HEK293 (cell line): ENCODE results near the gene MAST2.
"Not testable (repeated sequence)": the region's sequence is repeated elsewhere in the genome, so short reads cannot be mapped to it uniquely, and the experiment has no call there.

Experiments used
- BCL11A ChIP-seq: fragments of 450-650 bp; formaldehyde crosslinking; IDR thresholded peaks from 2 replicates; pipeline ENCODE4 v1.5.1; 2016; ENCODE audit warnings: low read depth, missing biosample characterization, missing genetic modification characterization
- CTCF ChIP-seq: fragments of 450-650 bp; formaldehyde crosslinking; IDR thresholded peaks from 2 replicates; pipeline ENCODE4 v1.5.1; 2016; ENCODE audit warnings: missing biosample characterization, missing genetic modification characterization
- YY1 ChIP-seq: fragments of 450-650 bp; formaldehyde crosslinking; IDR thresholded peaks from 2 replicates; pipeline ENCODE4 v1.5.1; 2018; ENCODE audit warnings: missing biosample characterization, missing genetic modification characterization
- ZBTB26 ChIP-seq: fragments of 450-650 bp; formaldehyde crosslinking; optimal IDR thresholded peaks from 2 replicates; pipeline ENCODE3; 2016; ENCODE audit warnings: missing biosample characterization, mild to moderate bottlenecking, missing genetic modification characterization
- ZNF280C ChIP-seq: fragments of 450-650 bp; formaldehyde crosslinking; IDR thresholded peaks from 2 replicates; pipeline ENCODE4 v1.5.1; 2016; ENCODE audit warnings: missing biosample characterization, missing genetic modification characterization
- ZNF530 ChIP-seq: fragments of 450-650 bp; formaldehyde crosslinking; IDR thresholded peaks from 2 replicates; pipeline ENCODE4 v1.5.1; 2016; ENCODE audit warnings: low read depth, missing biosample characterization, missing genetic modification characterization
- ZNF549 ChIP-seq: fragments of 450-650 bp; IDR thresholded peaks from 2 replicates; pipeline ENCODE4 v1.5.1; 2018; ENCODE audit warnings: missing biosample characterization, missing genetic modification characterization, mild to moderate bottlenecking, inconsistent platforms, moderate library complexity
- ZNF660 ChIP-seq: fragments of 450-650 bp; IDR thresholded peaks from 2 replicates; pipeline ENCODE4 v1.5.1; 2018; ENCODE audit warnings: missing biosample characterization, mild to moderate bottlenecking, missing genetic modification characterization
- ZNF704 ChIP-seq: fragments of 450-650 bp; formaldehyde crosslinking; IDR thresholded peaks from 2 replicates; pipeline ENCODE4 v1.5.1; 2016; ENCODE audit warnings: missing biosample characterization, missing genetic modification characterization
- ZSCAN30 ChIP-seq: fragments of 450-650 bp; IDR thresholded peaks from 2 replicates; pipeline ENCODE4 v1.5.1; 2018; ENCODE audit warnings: missing biosample characterization, mild to moderate bottlenecking, missing genetic modification characterization, moderate library complexity

- TF ChIP-seq CTCF (tag by site-specific recombination); ZNF660; ZNF704 (tag by site-specific recombination); YY1 (tag by site-specific recombination); ZBTB26 (tag by site-specific recombination); ZNF530 (tag by site-specific recombination); BCL11A; ZNF549; ZSCAN30 (tag by site-specific recombination); ZNF280C (tag by site-specific recombination): not testable (repeated sequence)
These were observed 124.0 kb downstream of the MAST2 start for GRCh38 chr1:45927231-45927915.
